Pancreas (tissue), 10 donors: ENCODE measurements around the gene CYP4F12. TPM values are rescaled to one million over a fixed set of nuclear protein-coding genes. Genes with fewer than 3 reads are reported as not detected.

ENCODE experiments used
- ATAC-seq, 4 donors: fragments of 200-7000 bp; cut with Tn5 transposase; one replicate each; pipeline versions ENCODE4 v1.8.0 to v1.9.1; 2020; ENCODE audit warnings: mild to moderate bottlenecking in 4 of 4, moderate library complexity in 4 of 4
- DNase-seq, 6 donors: peaks; one replicate each; pipeline ENCODE4 v3.0.0-alpha.2; 2020
- FAIRE-seq: peaks from 2 replicates; lab custom pipeline; 2012; peaks lifted over from hg19 to GRCh38; lab: Jason Lieb, UNC
- H3K27ac ChIP-seq, 4 donors: fragments of 200-600 bp; sonication (generic); 1 replicate in 3 of 4; 2 replicates in 1 of 4; pipeline versions ENCODE4 v1.5.0 to v1.8.0; 2020
- H3K27me3 ChIP-seq, 4 donors: fragments of 200-600 bp; one replicate each; pipeline ENCODE4 v1.8.0; 2021
- H3K36me3 ChIP-seq, 3 donors: fragments of 200-600 bp; sonication (generic) in 1 of 3; one replicate each; pipeline versions ENCODE4 v1.5.0 to v1.8.0; 2020 to 2021
- H3K4me1 ChIP-seq, 3 donors: fragments of 200-600 bp; one replicate each; pipeline ENCODE4 v1.8.0; 2021
- H3K4me3 ChIP-seq, 4 donors: fragments of 200-600 bp; sonication (generic) in 2 of 4; one replicate each; pipeline versions ENCODE4 v1.5.0 to v1.8.0; 2020 to 2021
- H3K9me3 ChIP-seq, 4 donors: fragments of 200-600 bp; one replicate each; pipeline ENCODE4 v1.8.0; 2021
- WGBS, 2 donors: extraction: QIAGEN DNeasy Blood & Tissue Kit; methylation state at CpG; one replicate each; pipeline ENCODE4 v1.1.7; 2013; 5-methylcytosine and 5-hydroxymethylcytosine counted together
- intact Hi-C, 3 donors: fragments of 100-400 bp; cut with DNase I; formaldehyde crosslinking; loops; one replicate each; pipeline versions ENCODE4 v1.11.1 to v1.14.2; 2022
- polyA plus RNA-seq, 2 donors: library from polyadenylated mRNA; stranded (reverse); fragments of 200-250 nt; gene quantifications; one replicate each; pipeline ENCODE4 v1.2.3, GENCODE V29; 2013
- total RNA-seq, 6 donors: library from RNA; stranded (reverse); fragmentation: NEBNext Ultra II Directional in 4 of 6; extraction: Animal tissue kit (Norgen Biotek cat#: 25700) in 4 of 6; gene quantifications; one replicate each; pipeline versions ENCODE4 v1.2.1 to v1.2.4, GENCODE V29; 2021 to 2023
- TF ChIP-seq, protein P1 (sequence below), 4 donors: fragments of 200-600 bp; sonication (generic) in 3 of 4; IDR thresholded peaks; one replicate each; pipeline versions ENCODE4 v1.5.0 to v1.8.0; 2021; ENCODE audit warnings: antibody characterized with exemption in 4 of 4
- donor health status: healthy with polysubstance abuse.
- donor health status: DM: no; HTN: no; CAD: no; lungs with moderate emphysema.
- donor health status: DM: no; HTN: no; CAD: no.
- donor health status: control.
- donor health status: control.
- donor health status: Bipolar disorder and iron deficiency.
- donor health status: DM: yes; HTN: yes; CAD: no.
- donor health status: DM: no; HTN: no; CAD: no.
- donor health status: DM: no; HTN: no; CAD: no.
- donor health status: DM: yes; HTN: yes; CAD: no.

Gene CYP4F12
- total and polyA plus RNA-seq, 8 donors, result 0.28 to 6.1 (median 0.72) TPM

DNA sequence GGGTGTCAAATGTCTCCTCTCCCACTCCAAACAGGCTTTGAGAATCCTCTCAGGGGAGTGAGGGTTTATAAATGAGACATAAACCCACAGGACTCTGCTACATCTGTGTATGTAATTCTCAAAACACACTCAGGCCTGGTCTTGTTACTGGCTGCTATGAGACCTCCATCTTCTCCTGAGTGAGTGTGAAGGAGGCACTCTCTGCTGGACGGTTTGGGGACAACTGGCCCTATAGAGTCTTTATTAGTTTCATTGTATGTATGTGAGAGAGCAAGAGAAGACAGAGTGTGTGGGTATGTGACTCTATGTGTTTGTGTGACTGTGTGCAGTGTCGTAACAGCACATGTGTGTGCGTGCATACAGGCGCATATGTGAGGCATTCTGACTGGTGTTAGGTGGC lies 9.6 kb upstream of the CYP4F12 start:
- FAIRE-seq (no peak), ATAC-seq (no peak), DNase-seq (no peak)
- H3K9me3 ChIP-seq, result no peaks in the 10 kb centered on the region
- no peak overlapping the region for H3K4me3 ChIP-seq
- intact Hi-C loops, result no loop called here
- no peaks in the 10 kb centered on the region for H3K36me3 ChIP-seq
- 62 to 75% methylated on average over 4 of the region's 4 CpGs for WGBS, 2 donors
- TF ChIP-seq, protein P1, sequence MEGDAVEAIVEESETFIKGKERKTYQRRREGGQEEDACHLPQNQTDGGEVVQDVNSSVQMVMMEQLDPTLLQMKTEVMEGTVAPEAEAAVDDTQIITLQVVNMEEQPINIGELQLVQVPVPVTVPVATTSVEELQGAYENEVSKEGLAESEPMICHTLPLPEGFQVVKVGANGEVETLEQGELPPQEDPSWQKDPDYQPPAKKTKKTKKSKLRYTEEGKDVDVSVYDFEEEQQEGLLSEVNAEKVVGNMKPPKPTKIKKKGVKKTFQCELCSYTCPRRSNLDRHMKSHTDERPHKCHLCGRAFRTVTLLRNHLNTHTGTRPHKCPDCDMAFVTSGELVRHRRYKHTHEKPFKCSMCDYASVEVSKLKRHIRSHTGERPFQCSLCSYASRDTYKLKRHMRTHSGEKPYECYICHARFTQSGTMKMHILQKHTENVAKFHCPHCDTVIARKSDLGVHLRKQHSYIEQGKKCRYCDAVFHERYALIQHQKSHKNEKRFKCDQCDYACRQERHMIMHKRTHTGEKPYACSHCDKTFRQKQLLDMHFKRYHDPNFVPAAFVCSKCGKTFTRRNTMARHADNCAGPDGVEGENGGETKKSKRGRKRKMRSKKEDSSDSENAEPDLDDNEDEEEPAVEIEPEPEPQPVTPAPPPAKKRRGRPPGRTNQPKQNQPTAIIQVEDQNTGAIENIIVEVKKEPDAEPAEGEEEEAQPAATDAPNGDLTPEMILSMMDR (IDR thresholded peaks at IDR 0.05), result no peak
- no peaks in the 10 kb centered on the region for H3K4me1 ChIP-seq
- H3K27ac ChIP-seq, result no peak overlapping the region
- H3K27me3 ChIP-seq, result no peaks in the 10 kb centered on the region

DNA sequence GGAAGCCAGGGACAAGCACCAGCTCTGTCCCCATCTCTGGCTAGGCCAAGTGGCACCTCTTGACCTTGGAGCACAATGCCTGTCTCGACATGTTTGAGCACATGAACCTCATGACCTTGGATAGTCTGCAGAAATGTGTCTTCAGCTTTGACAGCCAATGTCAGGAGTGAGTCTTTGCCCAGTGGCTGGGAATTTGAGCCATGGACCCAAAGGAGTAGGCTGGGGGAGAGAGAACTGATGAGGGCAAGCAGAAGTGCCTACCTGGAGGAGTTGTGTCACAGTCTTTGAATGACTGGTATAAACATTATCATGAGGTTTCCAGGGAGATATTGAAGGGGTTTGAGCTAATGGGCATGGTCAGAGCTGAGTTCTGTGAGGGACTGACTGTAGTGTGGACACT lies 6.7 kb upstream of the CYP4F12 start:
- ATAC-seq (no peak), DNase-seq (no peak), FAIRE-seq (no peak)
- TF ChIP-seq, protein P1 (IDR thresholded peaks at IDR 0.05), result no peak
- intact Hi-C loops, result no loop called here
- Histone ChIP-seq H3K27ac (no peak overlapping the region), H3K4me3 (no peak overlapping the region), H3K4me1 (no peaks in the 10 kb centered on the region), H3K9me3 (no peaks in the 10 kb centered on the region), H3K27me3 (no peaks in the 10 kb centered on the region), H3K36me3 (no peaks in the 10 kb centered on the region)
- 7 to 13% methylated on average over 1 of the region's 1 CpG for WGBS, 2 donors

DNA sequence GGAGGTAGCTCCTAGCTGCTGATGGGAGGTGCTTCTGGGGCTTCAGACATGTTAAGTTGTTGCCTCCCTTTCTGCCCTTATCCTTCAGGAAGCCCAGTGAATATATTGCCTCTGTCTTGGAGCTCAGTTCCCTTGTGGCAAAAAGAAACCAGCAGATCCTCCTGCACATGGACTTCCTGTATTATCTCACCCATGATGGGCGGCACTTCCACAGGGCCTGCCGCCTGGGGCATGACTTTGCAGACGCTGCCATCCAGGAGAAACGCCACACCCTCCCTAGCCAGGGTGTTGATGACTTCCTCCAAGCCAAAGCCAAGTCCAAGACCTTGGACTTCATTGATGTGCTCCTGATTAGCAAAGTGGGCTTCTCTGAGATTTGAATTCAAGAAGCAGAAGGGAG lies 6.0 kb upstream of the CYP4F12 start:
- Histone ChIP-seq H3K9me3 (no peaks in the 10 kb centered on the region), H3K27ac (no peak overlapping the region), H3K4me3 (no peak overlapping the region), H3K4me1 (no peaks in the 10 kb centered on the region), H3K27me3 (no peaks in the 10 kb centered on the region), H3K36me3 (no peaks in the 10 kb centered on the region)
- WGBS, 2 donors, result 28 to 44% methylated on average over 4 of the region's 4 CpGs
- ATAC-seq, result peak in 1 of 4 donors; percentile 32
- TF ChIP-seq, protein P1 (IDR thresholded peaks at IDR 0.05), result no peak
- intact Hi-C loops, result no loop called here
- no peak for DNase-seq
- no peak for FAIRE-seq

DNA sequence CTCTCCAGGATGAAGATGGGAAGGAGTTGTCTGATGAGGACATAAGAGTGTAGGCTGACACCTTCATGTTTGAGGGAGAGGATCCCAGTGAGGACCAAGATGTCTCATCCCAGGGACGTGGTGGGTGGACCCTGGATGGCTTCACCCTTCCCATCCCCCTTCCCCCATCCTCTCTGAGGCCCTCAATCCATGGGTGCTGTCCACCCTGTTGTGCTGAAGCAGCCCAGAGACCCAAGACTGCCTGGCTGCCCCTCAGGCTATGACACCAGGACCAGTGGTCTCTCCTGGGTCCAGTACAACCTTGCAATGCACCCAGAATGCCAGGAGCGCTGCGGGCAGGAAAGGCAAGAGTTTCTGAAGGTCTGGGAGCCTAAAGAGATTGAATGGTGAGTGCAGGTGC lies 3.4 kb upstream of the CYP4F12 start:
- ATAC-seq (no peak), DNase-seq (no peak), FAIRE-seq (no peak)
- H3K27me3 ChIP-seq, result no peaks in the 10 kb centered on the region
- intact Hi-C loops, result no loop called here
- no peaks in the 10 kb centered on the region for H3K4me1 ChIP-seq
- no peaks in the 10 kb centered on the region for H3K36me3 ChIP-seq
- H3K9me3 ChIP-seq, result no peaks in the 10 kb centered on the region
- H3K27ac ChIP-seq, result no peak overlapping the region
- 47 to 49% methylated on average over 3 of the region's 3 CpGs for WGBS, 2 donors
- TF ChIP-seq, protein P1 (IDR thresholded peaks at IDR 0.05), result no peak
- H3K4me3 ChIP-seq, result no peak overlapping the region

DNA sequence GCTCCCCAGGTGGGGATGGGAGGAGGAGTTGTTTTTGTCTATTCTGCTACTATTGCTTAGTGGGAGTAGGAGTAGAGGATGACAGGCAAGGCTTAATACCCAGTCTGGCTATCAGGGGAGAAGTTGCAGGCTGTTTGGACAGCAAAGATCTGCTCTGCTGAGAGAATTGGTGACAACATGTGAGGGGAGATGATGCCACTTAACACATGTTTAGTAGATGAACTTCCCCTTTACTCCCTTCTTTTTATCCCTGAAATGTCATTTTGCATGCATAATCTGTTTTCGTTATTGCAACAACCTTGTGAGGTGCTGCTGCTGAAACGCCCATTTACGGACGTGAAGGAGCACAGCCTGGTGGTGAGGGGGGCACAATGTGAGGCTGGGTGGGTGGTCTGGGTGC lies 3.0 kb upstream of the CYP4F12 start:
- H3K27ac ChIP-seq, result no peak overlapping the region
- ATAC-seq, result no peak
- DNase-seq, result no peak
- intact Hi-C loops, result no loop called here
- 34 to 43% methylated on average over 4 of the region's 4 CpGs for WGBS, 2 donors
- H3K4me1 ChIP-seq, result no peaks in the 10 kb centered on the region
- TF ChIP-seq, protein P1 (IDR thresholded peaks at IDR 0.05), result no peak
- H3K27me3 ChIP-seq, result no peaks in the 10 kb centered on the region
- no peak overlapping the region for H3K4me3 ChIP-seq
- H3K9me3 ChIP-seq, result no peaks in the 10 kb centered on the region
- FAIRE-seq, result no peak
- H3K36me3 ChIP-seq, result no peaks in the 10 kb centered on the region
